Stimulated activated CD4-positive, alpha-beta T cell treated with anti-CD3 and anti-CD28 coated beads, Interleukin-4, amount 100 ng/mL, for 24 hours (primary cell): ENCODE data around the gene EPHA10.
A peak's percentile ranks its signal among the peaks of the same experiment; 100 is the strongest.
"Not testable (repeated sequence)": the region's sequence is repeated elsewhere in the genome, so short reads cannot be mapped to it uniquely, and the experiment has no call there.

Experiments
- DNase-seq: peaks from one replicate; pipeline ENCODE4 v3.0.0-alpha.2; 2020

EPHA10 gene

DNA sequence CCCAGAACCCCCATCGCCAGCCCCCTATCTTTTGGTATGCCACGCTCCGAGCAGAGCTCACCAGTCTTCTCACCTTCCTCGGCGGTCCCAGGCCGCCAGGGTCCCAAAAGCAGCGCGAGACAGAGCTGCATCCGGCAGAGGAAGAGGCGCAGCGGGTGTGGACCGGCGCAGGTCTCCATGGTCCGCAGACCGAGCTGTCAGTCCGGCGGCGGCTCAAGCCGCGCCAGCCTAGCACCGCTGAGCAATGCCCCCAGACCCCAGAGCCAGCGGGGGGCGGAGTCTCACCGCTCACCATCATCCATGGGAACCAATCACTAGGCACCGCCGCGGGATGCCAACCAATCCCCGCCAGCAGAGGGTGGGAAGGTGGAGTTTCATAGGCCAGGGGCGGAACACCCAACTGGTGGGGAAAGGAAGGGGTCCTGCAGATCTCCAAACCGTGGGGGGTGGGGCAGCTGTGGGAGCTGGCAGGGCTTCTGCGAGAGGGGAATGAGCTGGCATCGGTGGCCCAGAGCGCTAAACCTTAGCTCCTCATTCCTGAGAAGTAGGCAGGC lies at the start of gene EPHA10:
Gene EPHA10 (minus strand): TSS at position 233 of the 554 bp plus-strand sequence. CDS start 54 bp downstream, at position 179.
- no peak for DNase-seq

DNA sequence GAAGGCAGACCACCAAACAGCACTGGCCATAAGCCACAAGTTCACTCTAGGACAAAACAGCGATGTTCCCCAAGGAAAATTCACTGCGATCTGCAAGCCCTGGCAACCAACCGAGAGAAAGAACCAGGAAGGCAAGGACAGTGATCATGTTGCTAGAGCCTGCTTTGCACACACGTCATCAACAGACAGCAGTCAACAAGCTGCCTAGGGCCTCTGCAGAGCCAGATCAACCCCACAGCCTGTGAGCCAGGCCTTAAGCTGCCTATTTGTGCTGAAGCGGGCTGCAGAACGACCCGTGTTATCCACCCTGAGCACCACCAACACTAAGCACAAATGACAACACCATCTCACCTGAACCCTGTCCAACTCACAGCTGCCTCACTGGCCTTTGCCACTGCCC lies 49.3 kb upstream of the EPHA10 start:
- no peak for DNase-seq

GRCh38 chr1:37813529-37814145 lies 48.7 kb upstream of the EPHA10 start:
- no peak for DNase-seq

- DNase-seq, result peak; percentile 69
Observed at GRCh38 chr1:37811027-37811655, 46.2 kb upstream of the EPHA10 start.

DNA sequence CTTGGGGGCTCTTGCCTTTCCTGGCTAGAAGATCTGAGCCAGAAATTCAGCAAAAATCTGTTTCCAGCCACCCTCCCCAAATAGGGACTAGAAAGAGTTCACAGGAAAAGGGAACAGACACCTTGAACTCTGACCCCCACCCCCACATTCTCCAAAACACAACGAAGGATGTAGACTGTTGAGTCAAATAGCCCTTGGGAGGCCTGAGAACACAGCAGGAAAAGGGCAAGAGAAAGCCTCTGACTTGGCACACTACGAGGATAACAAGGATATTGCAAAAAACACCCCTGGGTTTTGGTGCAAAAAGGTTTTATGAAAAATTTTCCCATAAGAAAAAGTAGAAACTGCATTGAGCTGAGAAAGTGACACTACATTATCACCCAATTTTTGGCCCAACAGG lies 45.0 kb upstream of the EPHA10 start:
- no peak for DNase-seq

DNA sequence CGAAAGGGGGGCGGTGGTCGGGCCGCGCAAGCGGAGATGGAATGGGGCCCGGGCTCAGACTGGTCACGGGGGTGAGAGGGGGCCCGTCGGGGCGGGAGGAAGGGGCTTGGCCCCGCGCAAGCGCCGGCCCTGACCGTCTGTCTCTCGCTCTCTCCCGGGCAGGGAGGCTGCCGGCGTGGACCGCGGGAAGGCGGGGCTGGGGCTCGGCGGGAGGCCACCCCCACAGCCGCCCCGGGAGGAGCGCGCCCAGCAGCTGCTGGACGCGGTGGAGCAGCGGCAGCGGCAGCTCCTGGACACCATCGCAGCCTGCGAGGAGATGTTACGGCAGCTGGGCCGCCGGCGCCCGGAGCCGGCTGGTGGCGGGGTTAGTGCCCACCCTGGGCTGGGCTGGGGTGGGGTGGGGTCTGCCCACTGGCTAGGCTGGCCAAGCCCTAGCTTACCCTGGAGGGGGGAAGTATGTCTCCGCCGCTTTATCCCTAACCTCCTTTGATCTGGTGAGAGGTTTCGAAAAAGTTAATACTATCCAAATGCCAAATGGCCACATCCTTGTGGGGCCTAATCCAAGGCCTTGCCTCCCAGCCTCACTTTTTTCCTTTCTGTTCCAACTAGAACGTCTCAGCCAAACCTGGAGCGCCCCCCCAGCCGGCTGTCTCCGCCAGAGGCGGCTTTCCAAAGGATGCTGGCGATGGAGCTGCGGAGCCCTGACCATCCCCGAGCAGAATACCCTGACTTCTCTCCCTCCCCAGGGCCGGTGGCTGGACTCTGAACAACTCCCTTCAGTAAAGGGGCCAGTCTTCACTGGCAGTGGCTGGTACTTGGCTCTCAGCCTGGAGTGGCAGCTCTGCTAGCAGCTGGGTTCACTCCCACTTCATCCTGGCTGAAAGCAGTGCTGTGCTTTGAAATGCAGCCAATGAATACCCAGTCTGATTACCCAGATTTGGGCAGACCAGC lies 43.7 kb upstream of the EPHA10 start:
- DNase-seq, result no peak

DNA sequence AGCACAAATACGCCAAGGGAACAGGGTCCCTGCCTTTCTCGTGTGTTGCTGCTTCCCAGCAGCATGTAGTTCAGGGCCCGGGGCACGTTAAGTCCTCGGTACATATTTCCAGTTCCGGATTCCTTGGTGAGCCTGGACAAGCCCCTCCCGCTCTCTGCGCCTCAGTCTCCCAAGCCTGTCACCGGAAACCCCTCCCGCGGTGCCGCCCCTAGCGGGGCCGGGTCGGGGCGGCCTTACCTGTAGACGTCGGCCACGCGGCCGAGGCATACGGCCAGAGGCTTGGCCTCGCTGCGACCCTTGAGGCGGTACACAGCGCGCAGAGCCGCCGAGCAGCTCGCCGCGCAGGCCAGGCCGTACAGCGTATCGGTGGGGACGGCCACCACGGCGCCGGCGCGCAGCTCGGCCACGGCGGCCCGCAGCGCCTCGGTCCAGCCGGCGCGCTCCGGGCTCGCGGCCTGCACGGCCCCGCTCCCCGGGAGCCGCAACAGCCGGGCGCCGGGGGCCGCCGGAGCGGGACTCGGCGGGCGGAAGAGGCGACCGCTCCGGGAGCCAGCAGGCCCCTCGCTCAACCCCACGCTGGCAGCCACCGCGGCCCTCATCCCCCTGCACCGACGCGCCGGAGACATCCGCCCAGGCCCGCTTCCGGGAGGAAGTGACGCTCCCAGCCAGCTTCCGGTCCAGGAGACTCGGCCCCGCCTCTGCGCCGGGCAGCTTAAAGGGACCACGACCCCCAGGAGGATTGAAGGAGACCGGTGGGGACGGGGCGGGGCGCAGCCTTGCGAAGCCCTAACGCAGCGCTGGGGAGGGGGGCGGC lies 42.8 kb upstream of the EPHA10 start, which contains the start of the genes C1orf122 and YRDC:
Gene C1orf122 (plus strand): TSS at position 236 of the 814 bp plus-strand sequence. CDS start 615 bp downstream, outside the sequence.
Gene YRDC (minus strand): TSS at position 654 of the 814 bp plus-strand sequence. CDS start 28 bp downstream, at position 626.
- DNase-seq, result peak; percentile 95

- DNase-seq, result no peak
Observed at GRCh38 chr1:37807220-37807554, 42.3 kb upstream of the EPHA10 start.

DNA sequence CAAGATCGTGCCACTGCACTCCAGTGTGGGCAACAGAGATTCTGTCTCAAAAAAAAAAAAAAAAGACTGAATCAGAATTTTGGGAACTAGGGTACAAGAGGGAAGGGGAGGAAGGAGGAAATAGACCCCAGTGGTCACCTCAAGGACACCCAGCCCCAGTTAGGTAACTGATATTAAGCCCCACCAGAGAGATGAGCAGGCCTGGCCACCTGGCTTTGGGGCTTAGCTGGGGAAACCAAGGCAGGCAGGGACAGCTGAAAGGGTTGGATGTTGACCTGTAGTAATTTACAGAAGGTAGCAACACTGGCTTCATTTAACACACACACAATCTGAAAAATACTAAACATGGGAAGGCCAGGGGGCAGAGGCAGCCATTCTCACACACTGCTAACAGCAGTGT lies 37.5 kb upstream of the EPHA10 start:
- DNase-seq, result no peak

- DNase-seq, result no peak
Observed at GRCh38 chr1:37797750-37798345, 32.9 kb upstream of the EPHA10 start.

DNA sequence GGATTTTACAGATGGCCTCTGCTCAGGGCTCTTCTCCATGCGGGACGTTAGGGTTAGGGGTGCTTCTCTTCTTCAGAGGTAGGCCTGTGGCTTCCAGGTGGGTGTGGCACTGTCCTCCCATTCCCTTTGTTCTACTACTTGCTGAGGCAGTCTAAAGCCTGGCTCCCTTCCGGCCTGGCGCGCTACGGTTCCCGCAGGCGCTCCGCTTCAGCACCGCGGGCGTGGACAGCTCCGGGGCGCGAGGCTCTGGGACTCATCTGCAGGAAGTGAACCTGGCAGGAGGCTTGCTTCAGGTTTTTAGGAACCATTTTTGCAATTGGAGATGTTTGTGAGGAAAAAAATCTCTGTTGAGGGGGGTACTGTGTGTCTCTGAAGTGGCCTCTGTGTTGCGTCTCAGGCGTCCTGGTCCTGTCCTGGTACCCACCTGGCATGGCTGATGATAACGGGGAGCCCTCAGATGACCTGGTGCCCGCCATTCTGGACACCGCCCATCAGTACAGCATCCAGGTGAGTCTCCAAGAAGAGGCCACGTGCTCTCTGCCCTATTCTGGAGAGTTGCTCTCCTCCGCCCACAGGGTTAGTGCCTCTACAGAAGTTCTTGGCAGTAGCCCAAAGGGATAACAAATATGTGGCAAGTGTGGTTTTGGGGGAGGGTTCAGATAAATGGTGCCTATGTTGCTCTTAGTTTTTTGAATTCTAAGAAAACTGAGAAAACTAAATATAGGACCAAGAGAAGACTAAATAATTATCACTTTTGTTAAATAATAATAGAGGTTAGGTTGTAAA lies 30.6 kb upstream of the EPHA10 start:
- peak; percentile 41 for DNase-seq

GRCh38 chr1:37794372-37795339 lies 29.7 kb upstream of the EPHA10 start:
- no peak for DNase-seq

GRCh38 chr1:37793773-37794371 lies 29.0 kb upstream of the EPHA10 start, which contains the start of gene MANEAL:
Gene MANEAL, plus strand, starts transcription at chr1:37793847. Its CDS starts 336 bp downstream, at chr1:37794183.
- peak; percentile 19 for DNase-seq

GRCh38 chr1:37792943-37793686 lies 28.2 kb upstream of the EPHA10 start:
- DNase-seq, result no peak

DNA sequence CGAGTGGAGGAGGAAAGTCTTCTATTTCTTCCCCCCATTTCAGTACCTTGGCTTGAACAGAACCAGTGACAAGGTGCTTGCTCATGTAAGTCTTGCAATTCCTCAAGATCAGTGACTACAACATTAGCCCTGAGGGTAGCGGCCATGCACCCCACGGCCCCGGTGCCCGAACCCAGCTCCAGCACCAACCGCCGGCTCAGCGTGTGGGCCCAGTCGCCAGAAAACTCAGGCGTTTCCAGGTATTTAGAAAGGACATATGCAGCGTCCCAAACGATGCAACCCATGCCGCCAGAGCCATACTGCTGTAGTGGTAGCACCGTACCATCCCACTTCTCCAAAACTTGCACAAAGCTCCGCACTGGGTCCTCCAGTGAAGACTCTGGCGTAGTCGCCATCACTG lies 17.6 kb upstream of the EPHA10 start:
- DNase-seq, result no peak

DNA sequence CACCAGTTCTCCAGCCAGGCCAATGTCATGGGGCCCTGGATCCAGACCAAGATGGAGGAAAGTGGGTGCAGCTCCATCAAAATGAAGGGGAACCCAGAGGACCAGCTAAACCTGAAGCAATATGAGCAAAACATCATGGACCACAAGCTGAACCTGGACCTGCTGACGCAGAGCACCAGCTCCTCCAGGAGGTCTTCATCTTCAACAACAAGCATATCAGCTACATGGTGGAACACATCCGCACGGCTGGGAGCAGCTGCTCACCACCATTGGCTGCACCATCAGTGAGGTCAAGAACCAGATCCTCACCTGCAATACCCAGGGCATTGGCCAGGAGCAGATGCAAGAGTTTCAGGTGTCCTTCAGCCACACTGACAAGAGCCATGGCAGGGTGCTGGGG lies 13.7 kb upstream of the EPHA10 start:
- DNase-seq, result no peak

GRCh38 chr1:37776946-37777516 lies 12.1 kb upstream of the EPHA10 start:
- DNase-seq, result no peak

- DNase-seq, result not testable (repeated sequence)
Observed at GRCh38 chr1:37771440-37771839, 6.5 kb upstream of the EPHA10 start.
